Cardiac fibroblast (primary cell): ENCODE data around the gene STAT4.

Source experiments
- DNase-seq, 2 donors: peaks; one replicate each; pipeline versions ENCODE4 v3.0.0 to v3.0.0-alpha.2; 2010; ENCODE audit warnings: low read depth in 2 of 2
- H3K4me3 ChIP-seq, 2 donors: replicated peaks in 1 of 2; 1 replicate in 1 of 2; 2 replicates in 1 of 2; pipeline ENCODE4 v1.5.1; 2011; ENCODE audit warnings: low read depth in 2 of 2, low read length in 2 of 2, mild to moderate bottlenecking in 2 of 2, moderate library complexity in 1 of 2
- TF ChIP-seq, protein P1 (sequence below): IDR thresholded peaks from one replicate; pipeline ENCODE4 v1.5.1; 2011; ENCODE audit warnings: low read depth, mild to moderate bottlenecking, low read length, inconsistent platforms

Gene STAT4

DNA sequence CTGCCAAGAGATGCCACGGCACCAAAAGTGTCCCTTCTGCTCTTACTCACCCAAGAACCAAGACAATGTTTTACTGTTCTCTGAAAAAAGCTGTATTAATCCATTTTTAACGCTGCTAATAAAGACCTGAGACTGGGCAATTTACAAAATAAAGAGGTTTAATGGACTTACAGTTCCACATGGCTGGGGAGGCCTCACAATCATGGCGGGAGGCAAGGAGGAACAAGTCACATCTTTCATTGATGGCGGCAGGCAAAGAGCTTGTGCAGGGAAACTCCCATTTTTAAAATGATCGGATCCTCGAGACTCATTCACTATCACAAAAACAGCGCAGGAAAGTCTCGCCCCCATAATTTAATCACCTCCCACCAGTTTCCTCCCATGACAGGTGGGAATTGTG, 135.0 kb downstream of the STAT4 start:
- no peak overlapping the region for H3K4me3 ChIP-seq
- TF ChIP-seq, protein P1, sequence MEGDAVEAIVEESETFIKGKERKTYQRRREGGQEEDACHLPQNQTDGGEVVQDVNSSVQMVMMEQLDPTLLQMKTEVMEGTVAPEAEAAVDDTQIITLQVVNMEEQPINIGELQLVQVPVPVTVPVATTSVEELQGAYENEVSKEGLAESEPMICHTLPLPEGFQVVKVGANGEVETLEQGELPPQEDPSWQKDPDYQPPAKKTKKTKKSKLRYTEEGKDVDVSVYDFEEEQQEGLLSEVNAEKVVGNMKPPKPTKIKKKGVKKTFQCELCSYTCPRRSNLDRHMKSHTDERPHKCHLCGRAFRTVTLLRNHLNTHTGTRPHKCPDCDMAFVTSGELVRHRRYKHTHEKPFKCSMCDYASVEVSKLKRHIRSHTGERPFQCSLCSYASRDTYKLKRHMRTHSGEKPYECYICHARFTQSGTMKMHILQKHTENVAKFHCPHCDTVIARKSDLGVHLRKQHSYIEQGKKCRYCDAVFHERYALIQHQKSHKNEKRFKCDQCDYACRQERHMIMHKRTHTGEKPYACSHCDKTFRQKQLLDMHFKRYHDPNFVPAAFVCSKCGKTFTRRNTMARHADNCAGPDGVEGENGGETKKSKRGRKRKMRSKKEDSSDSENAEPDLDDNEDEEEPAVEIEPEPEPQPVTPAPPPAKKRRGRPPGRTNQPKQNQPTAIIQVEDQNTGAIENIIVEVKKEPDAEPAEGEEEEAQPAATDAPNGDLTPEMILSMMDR = no peak
- no peak for DNase-seq

DNA sequence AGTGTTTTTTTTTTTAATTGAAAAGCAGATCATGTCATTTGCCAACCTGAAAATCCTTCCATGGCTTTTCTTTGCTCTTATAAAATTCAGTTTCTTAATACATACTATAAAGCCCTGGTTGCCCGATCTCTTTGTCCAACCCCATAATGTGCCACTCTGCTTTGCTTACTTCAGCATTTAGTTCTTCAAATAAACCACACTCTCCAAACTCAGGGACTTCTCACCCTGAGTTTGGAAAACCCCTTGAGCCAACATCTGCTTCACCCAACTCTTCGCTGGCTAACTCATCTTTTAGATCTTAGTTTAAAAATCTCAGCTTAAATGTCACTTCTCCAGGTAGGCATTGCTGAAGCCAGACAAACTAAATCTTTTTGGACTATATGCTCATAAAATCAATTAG, 135.6 kb downstream of the STAT4 start:
- TF ChIP-seq, protein P1 = no peak
- no peak for DNase-seq
- no peak overlapping the region for H3K4me3 ChIP-seq

DNA sequence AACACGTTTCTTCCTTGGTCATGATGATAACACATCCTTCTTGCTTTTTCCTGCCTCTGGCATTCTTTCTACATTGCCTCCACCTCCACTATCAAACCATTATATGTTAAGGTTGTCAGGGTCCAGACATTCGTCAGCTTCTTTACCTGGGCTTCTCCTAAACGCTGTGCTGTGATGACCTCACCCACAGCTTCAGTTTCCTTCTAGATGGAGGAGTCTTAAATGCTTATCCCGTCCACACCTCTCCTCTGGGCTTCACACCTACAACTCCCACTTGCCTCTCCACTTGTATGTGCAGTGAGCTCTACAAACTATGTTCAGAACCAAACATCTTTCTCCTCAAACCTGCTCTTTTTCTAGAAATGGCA, 136.2 kb downstream of the STAT4 start:
- peak overlapping the region; percentile 44 to 93 for H3K4me3 ChIP-seq
- DNase-seq = no peak
- TF ChIP-seq, protein P1 = no peak

DNA sequence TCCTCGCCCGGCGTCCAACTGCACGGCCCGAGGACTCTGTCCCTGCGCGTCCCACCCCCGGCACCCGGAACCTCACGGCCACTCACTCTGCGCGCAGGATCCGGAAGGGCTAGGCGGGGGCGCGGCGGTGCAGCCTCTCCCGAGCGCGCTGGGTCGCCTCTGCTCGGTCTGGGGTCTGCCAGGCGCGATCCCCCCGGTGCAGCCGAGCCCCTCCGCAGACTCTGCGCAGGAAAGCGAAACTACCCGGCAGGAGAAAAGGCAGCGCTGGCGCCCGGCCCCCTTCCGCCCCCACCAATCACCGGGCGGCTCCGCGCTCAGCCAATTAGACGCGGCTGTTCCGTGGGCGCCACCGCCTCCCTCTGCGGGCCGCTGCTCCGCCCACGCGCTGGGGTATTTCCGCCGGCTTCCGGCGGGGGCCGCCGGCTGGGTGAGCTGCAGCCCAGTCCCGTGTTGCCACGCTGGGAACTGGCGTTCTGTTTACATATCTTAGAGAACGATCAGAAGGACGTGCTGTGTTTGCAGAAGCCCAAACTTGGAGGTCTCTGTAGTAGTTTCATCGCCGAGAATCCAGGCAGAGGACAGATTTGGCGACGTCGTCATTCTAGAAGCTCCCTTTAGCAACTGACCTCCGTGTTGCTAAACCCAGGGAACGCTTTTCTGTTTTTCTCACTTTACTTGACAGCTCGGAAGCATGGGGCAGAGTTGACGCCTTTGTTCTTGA, 136.7 kb downstream of the STAT4 start, which contains the start of gene STAT1:
Gene STAT1 (minus strand): TSS at position 240 of the 721 bp plus-strand sequence. CDS start 4,168 bp downstream, outside the sequence.
- H3K4me3 ChIP-seq = peak within 1 kb of the TSS; percentile 85 to 93
- TF ChIP-seq, protein P1 = no peak
- peak; percentile 91 to 96 for DNase-seq

DNA sequence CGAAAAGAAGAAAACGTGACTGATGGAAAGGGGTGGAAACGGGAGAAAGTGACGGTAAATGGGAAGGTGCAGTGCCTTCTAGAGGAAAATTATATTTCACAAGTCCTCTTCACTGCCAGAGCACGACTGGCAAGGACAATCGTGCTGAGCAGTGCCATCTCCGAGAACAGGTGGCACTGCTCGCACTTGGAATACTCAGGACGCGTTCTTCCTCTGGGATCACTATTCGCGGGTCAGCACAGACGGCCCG, 137.2 kb downstream of the STAT4 start:
- H3K4me3 ChIP-seq = peak overlapping the region; percentile 85 to 93

DNA sequence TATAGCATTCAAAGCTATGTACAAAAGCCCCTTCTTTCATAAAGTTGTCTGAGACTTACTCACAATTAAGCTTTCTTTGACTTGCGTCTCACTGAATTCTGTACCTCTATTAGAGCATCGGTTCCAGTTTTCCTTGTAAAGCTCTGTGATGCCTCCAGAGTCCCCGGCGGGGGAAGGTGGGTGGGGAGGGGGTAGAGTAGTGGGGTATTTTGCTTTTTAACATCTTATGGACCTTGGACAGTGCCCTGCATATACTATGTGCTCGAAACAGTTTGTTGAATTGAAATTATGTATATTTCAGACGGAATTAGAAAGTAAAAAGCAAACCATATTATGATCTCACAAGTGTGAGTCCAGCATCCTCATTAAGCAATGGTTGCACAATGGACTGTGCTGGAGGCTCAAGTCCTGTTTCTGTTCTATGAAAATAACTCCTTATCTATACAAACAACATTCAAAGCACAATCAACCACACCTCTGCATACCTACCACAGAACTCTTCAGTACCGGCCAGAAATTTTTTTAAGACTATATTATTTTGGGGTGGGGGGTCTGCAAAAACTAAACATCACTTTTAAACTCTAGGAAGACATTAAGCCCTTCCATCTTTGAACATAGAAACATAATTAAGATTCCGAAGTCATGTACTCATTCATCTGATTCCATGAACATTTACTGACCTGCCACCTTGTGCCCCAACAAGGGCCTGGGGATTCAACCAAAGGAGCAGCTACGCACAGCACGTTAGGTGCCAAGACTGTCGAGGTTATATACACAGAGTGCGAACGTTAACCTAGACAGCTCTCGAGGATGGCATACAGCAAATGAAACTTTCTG, 137.7 kb downstream of the STAT4 start:
- peak overlapping the region; percentile 85 to 93 for H3K4me3 ChIP-seq
- TF ChIP-seq, protein P1 = no peak
- DNase-seq = peak; percentile 51

More for the DNA sequence above, 137.2 kb downstream of the STAT4 start:
- TF ChIP-seq, protein P1 = no peak
- DNase-seq = no peak
